C4-2B (cell line): ENCODE measurements around the gene NPAT.

Experiments
- H3K27ac ChIP-seq: fragments of 450-650 bp; 2 replicates; pipeline ENCODE4 v1.5.1; 2017
- ZFX ChIP-seq: fragments of 450-650 bp; IDR thresholded peaks from 2 replicates; pipeline ENCODE4 v1.6.1; 2017
- TF ChIP-seq, protein P1 (sequence below): fragments of 450-650 bp; conservative IDR thresholded peaks from 2 replicates; pipeline ENCODE4 v1.5.1; 2017; ENCODE audit warnings: mild to moderate bottlenecking

The NPAT gene

DNA sequence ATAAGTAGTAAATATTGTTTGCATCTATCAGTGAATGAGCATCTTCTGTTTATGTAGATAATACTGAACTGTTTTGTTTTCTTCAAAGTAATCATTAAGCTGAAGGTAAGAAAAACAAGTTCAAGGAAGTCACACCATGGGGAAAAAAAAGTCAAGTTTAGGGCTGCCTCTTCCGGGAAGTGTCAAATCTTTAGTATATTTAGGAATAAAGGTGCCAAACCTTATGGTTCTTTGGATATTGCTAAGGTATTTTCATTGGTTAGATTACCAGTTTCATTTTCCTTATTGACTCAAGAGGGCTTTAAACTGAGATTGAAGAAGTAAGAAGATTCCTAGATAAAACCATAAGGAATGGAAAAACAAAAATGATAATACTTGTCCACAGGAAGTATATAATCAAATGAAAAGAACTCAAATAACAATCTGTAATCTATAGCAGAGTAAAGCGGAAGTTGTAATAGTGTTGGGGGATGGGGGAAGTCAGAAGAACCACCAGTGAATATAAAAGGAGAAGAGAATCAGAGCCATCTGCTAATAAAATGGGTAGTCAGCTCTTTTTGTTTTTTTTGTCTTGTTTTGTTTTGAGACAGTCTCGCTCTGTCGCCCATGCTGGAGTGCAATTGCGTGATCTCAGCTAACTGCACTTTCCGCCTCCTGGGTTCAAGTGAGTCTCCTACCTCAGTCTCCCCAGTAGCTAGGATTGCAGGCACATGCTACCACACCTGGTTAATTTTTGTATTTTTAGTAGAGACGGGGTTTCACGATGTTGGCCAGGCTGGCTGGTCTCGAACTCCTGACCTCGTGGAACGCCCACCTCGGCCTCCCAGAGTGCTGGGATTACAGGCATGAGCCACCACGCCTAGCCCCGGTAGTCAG is 2.7 kb upstream of the NPAT start:
- TF ChIP-seq, protein P1, sequence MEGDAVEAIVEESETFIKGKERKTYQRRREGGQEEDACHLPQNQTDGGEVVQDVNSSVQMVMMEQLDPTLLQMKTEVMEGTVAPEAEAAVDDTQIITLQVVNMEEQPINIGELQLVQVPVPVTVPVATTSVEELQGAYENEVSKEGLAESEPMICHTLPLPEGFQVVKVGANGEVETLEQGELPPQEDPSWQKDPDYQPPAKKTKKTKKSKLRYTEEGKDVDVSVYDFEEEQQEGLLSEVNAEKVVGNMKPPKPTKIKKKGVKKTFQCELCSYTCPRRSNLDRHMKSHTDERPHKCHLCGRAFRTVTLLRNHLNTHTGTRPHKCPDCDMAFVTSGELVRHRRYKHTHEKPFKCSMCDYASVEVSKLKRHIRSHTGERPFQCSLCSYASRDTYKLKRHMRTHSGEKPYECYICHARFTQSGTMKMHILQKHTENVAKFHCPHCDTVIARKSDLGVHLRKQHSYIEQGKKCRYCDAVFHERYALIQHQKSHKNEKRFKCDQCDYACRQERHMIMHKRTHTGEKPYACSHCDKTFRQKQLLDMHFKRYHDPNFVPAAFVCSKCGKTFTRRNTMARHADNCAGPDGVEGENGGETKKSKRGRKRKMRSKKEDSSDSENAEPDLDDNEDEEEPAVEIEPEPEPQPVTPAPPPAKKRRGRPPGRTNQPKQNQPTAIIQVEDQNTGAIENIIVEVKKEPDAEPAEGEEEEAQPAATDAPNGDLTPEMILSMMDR: no peak
- TF ChIP-seq ZFX: no peak
- no peak overlapping the region for H3K27ac ChIP-seq

DNA sequence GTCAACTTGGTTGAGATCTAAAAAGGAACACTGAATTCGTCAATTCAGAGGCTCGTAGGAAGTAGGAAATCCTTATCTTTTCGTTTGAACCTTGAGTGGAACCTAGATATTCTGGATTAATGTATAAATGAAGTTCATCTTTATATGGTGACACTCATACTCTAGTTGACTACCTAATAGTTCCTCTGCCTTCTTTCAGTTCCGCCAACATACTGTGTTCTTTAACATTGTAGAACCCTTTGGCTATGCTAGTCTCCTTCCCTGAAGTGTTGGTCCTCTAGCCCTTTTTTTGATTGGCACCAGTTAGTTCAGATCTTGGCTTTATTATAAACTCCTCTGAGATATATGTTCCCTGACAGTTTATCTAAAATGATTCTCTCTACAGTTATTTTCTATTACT is 1.9 kb upstream of the NPAT start:
- no peak overlapping the region for H3K27ac ChIP-seq
- TF ChIP-seq, protein P1: no peak
- no peak for TF ChIP-seq ZFX

DNA sequence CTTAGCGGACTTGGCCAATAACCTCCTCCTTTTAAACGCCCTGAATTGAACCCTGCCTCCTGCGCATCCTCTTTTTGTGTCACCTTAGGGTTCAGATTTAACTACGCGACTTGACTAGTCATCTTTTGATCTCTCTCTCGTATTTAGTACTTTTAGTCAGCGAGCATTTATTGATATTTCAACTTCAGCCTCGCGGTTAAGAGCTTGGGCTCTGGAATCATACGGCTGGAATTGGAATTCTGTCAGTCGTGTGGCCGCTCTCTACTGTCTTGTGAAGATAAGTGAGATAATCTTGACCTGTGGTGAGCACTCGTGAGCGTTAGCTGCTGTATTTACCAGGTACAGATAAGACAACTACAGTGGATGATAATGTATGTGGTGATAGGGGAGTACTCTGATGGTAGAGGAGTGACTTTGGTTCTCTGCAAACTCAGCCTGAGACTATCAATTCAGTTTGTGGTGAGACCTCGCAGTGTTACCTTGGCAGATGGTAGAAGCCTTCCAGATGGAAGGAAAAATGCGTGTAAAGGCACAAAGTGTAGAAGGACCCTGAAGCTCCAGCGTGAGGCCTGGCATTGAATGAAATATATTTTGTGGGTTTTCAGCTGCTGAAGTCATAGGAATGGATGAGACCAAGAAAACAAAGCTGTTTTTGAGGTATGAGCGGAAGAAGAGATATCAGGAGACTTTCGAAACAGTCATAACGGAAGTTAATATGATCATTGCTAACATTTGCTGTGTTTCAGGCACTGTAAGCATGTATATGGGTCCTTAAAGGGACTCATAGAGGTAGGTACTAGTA is 1.1 kb upstream of the NPAT start:
- TF ChIP-seq, protein P1: no peak
- TF ChIP-seq ZFX: no peak; the same call in 1 of the 2 replicates
- H3K27ac ChIP-seq: peak overlapping the region; percentile 87

DNA sequence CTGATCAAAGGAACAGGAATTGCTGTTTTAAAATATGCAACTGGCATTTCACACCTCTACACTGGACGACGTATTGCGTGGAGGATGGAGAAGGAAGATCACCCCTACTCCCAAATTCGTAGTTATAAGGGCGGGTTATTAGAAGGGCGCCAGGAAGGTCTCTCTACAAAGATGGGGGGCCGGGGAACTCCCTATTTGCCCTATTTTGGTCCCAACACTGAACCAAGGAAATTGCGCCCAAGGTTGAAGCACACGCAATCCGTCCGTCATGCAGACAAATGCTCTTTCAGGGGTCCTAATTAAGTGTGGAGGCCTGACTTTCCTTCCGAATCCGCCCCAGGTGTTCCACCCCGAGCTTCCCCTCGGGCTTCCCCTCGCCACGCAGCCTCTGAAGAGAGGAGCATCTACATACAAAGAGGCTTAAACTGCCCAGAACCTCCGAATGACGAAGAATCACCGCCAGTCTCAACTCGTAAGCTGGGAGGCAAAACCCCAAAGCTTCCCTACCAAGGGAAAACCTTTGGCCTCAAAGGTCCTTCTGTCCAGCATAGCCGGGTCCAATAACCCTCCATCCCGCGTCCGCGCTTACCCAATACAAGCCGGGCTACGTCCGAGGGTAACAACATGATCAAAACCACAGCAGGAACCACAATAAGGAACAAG is 396 bp downstream of the NPAT start:
- TF ChIP-seq, protein P1: no peak
- TF ChIP-seq ZFX: no peak
- H3K27ac ChIP-seq: peak overlapping the region; percentile 87

DNA sequence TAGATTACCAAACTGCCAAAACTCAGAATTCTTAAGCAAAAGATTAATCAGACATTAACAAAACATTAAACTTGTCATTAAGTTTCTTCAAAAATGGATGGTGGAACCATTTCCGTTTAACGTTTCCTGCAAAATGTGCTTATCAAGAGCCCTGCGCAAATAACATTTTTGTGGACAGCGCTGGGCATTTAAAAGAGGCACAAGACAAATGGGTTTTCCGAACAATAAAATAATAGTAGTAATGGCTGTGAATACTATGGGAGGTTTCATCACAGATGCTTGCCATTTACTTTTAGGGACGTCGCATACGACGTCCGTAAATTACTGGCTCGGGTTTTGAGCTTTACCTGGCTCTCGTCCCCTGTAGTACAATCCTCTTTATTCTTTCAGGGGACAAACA is 1.1 kb downstream of the NPAT start:
- TF ChIP-seq, protein P1: no peak
- TF ChIP-seq ZFX: no peak
- H3K27ac ChIP-seq: peak overlapping the region; percentile 87; the same call in 1 of the 2 replicates

GRCh38 chr11:108220721-108221336 is 1.6 kb downstream of the NPAT start:
- TF ChIP-seq ZFX: no peak
- TF ChIP-seq, protein P1: no peak
- no peak overlapping the region for H3K27ac ChIP-seq
